ENCODE measurements around the gene PRKCH. TPM values are rescaled to one million over a fixed set of nuclear protein-coding genes. Genes with fewer than 3 reads are reported as not detected.

PRKCH gene
- total and polyA plus RNA-seq, 9 of the 15 experiments (the other 6 are each of a cell fraction or from before 2014, with no cell fraction given): 0.61 to 4.4 (median 4.0) TPM

DNA sequence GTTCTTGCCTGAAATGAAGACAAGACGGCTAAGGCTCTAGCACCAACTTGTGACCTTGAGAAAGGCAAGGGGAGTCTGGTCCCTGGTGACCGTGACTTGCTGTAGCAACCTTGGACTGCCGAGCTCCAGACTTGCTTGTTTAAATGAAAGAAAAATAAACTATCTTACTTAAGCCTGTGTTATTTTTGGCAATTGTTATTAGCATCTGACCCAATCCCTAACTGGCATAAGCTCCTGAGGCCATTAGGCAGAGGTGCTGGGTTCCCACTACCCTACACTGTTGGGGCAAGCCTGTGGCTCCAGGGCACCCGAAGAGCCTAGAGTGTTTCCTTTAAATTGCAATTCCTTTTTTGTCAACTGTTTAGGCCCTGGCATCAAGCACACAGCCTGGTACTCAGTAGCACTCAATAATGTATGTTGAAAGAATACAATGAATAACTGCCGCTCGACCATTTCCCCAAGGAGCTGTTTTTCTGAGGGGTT is 267.1 kb downstream of the PRKCH start:
- CTCF ChIA-PET (ENCODE audit: low intra/inter-chr PET ratio): no interaction called here
- BruUV-seq (replicated peaks): no TSS peak
- Histone ChIP-seq H4K20me1 (replicated peaks; ENCODE audit: control insufficient read depth, insufficient read depth, low read length) (no peaks in the 10 kb centered on the region), H3K4me3 (no peak overlapping the region), H3K9me1 (ENCODE audit: control insufficient read depth, insufficient read depth, low read length) (no peaks in the 10 kb centered on the region), H3K27me3 (ENCODE audit: control insufficient read depth in 2 of 2, insufficient read depth in 2 of 2, low read length in 2 of 2) (peaks cover 0 to 20% of the 10 kb centered on the region in 2 experiments; a peak in 2 of 5 replicates), H3K9me3 (replicated peaks; ENCODE audit: control insufficient read depth, insufficient read depth, low read depth, low read length) (no peaks in the 10 kb centered on the region), H3K9ac (ENCODE audit: insufficient read depth in 1 of 2, low read depth in 2 of 2, low read length in 2 of 2) (no peak overlapping the region), H3K36me3 (ENCODE audit: control insufficient read depth, insufficient read depth, low read length) (no peaks in the 10 kb centered on the region), H3K4me2 (ENCODE audit: insufficient read depth, low read length) (no peak overlapping the region), H3K4me1 (replicated peaks in 1 of 2; ENCODE audit: control insufficient read depth in 2 of 2, insufficient read depth in 2 of 2, low read length in 2 of 2) (no peaks in the 10 kb centered on the region; a peak in 1 of 5 replicates), H3K79me2 (ENCODE audit: control insufficient read depth, insufficient read depth, low read length) (no peaks in the 10 kb centered on the region), H3K27ac (ENCODE audit: extremely low read depth, low read depth, low read length) (no peak overlapping the region), H2AFZ (ENCODE audit: low read depth, low read length) (no peak overlapping the region)
- in situ Hi-C loops (cut with MboI) (no loop called here), intact Hi-C loops (cut with micrococcal nuclease) (no loop called here)
- TF ChIP-seq CBX1 (IDR thresholded peaks at IDR 0.05; ENCODE audit: low read depth): no peak
- TF ChIP-seq, protein P1, sequence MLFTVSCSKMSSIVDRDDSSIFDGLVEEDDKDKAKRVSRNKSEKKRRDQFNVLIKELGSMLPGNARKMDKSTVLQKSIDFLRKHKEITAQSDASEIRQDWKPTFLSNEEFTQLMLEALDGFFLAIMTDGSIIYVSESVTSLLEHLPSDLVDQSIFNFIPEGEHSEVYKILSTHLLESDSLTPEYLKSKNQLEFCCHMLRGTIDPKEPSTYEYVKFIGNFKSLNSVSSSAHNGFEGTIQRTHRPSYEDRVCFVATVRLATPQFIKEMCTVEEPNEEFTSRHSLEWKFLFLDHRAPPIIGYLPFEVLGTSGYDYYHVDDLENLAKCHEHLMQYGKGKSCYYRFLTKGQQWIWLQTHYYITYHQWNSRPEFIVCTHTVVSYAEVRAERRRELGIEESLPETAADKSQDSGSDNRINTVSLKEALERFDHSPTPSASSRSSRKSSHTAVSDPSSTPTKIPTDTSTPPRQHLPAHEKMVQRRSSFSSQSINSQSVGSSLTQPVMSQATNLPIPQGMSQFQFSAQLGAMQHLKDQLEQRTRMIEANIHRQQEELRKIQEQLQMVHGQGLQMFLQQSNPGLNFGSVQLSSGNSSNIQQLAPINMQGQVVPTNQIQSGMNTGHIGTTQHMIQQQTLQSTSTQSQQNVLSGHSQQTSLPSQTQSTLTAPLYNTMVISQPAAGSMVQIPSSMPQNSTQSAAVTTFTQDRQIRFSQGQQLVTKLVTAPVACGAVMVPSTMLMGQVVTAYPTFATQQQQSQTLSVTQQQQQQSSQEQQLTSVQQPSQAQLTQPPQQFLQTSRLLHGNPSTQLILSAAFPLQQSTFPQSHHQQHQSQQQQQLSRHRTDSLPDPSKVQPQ (CRISPR knock-in tag; IDR thresholded peaks at IDR 0.05; ENCODE audit: borderline replicate concordance): no peak
- no peak for TF ChIP-seq ZNF146 (CRISPR knock-in tag; IDR thresholded peaks at IDR 0.05; ENCODE audit: unreplicated experiment)
- TF ChIP-seq, protein P2, sequence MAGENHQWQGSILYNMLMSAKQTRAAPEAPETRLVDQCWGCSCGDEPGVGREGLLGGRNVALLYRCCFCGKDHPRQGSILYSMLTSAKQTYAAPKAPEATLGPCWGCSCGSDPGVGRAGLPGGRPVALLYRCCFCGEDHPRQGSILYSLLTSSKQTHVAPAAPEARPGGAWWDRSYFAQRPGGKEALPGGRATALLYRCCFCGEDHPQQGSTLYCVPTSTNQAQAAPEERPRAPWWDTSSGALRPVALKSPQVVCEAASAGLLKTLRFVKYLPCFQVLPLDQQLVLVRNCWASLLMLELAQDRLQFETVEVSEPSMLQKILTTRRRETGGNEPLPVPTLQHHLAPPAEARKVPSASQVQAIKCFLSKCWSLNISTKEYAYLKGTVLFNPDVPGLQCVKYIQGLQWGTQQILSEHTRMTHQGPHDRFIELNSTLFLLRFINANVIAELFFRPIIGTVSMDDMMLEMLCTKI (IDR thresholded peaks at IDR 0.05; ENCODE audit: partially characterized antibody): no peak
- no peak for TF ChIP-seq MEF2D (tag; conservative IDR thresholded peaks at IDR 0.05; ENCODE audit: low read depth)
- TF ChIP-seq, protein P3, sequence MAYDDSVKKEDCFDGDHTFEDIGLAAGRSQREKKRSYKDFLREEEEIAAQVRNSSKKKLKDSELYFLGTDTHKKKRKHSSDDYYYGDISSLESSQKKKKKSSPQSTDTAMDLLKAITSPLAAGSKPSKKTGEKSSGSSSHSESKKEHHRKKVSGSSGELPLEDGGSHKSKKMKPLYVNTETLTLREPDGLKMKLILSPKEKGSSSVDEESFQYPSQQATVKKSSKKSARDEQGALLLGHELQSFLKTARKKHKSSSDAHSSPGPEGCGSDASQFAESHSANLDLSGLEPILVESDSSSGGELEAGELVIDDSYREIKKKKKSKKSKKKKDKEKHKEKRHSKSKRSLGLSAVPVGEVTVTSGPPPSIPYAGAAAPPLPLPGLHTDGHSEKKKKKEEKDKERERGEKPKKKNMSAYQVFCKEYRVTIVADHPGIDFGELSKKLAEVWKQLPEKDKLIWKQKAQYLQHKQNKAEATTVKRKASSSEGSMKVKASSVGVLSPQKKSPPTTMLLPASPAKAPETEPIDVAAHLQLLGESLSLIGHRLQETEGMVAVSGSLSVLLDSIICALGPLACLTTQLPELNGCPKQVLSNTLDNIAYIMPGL (CRISPR knock-in tag; IDR thresholded peaks at IDR 0.05): no peak
- TF ChIP-seq KLF10 (CRISPR knock-in tag; IDR thresholded peaks at IDR 0.05): no peak
- no peak for TF ChIP-seq ZFP36 (IDR thresholded peaks at IDR 0.05; ENCODE audit: low read depth, low read length, partially characterized antibody)
- TF ChIP-seq ELF4 (CRISPR knock-in tag; IDR thresholded peaks at IDR 0.05): no peak
- TF ChIP-seq TBP (optimal IDR thresholded peaks at IDR 0.05; ENCODE audit: low read depth, low read length): no peak
- FAIRE-seq: no peak
- ATAC-seq: no peak
- WGBS (ENCODE audit: insufficient coverage, low coverage, missing lambda C conversion rate): 23% methylated on average over 6 of the region's 6 CpGs
- POLR2A ChIA-PET: no interaction called here
- DNase-seq (ENCODE audit: extremely low read depth in 1 of 4, low spot score in 3 of 4): no peak
